HepG2 (cell line): ENCODE results near the gene CMTM8. TPM values are rescaled to one million over a fixed set of nuclear protein-coding genes. Genes with fewer than 3 reads are reported as not detected.

Experiments used
- CENPBD1 ChIP-seq: sonication (generic); formaldehyde crosslinking; IDR thresholded peaks from 2 replicates; pipeline ENCODE4 v1.8.0; 2022; ENCODE audit warnings: missing genetic modification reagents, low read depth, mild to moderate bottlenecking, borderline replicate concordance
- EP300 ChIP-seq, 3 experiments: sonication (generic) in 1 of 3; formaldehyde crosslinking in 1 of 3; IDR thresholded peaks; 2 replicates each; pipeline versions ENCODE4 v1.5.1 to v1.6.1; 2011 to 2020; ENCODE audit warnings: low read depth in 2 of 3, low read length in 2 of 3, borderline replicate concordance in 1 of 3, improper control_type of control experiment in 1 of 3, mild to moderate bottlenecking in 1 of 3, missing genetic modification reagents in 1 of 3, moderate library complexity in 1 of 3
- FIP1L1 ChIP-seq: fragments of 200-400 bp; formaldehyde crosslinking; IDR thresholded peaks from 2 replicates; pipeline ENCODE4 v1.6.1; 2018; ENCODE audit warnings: low read depth, mild to moderate bottlenecking, low read length, moderate library complexity, borderline replicate concordance; ENCODE audit not compliant: insufficient read depth
- HMGXB4 ChIP-seq, 2 experiments: sonication (generic) in 1 of 2; formaldehyde crosslinking in 1 of 2; IDR thresholded peaks; 2 replicates each; pipeline versions ENCODE4 v1.4.0 to v1.6.1; 2018 to 2020; ENCODE audit warnings: missing genetic modification reagents in 2 of 2, borderline replicate concordance in 1 of 2, low read depth in 1 of 2, mild to moderate bottlenecking in 1 of 2, missing biosample characterization in 1 of 2
- HNF1B ChIP-seq: sonication (generic); formaldehyde crosslinking; IDR thresholded peaks from 2 replicates; pipeline ENCODE4 v1.5.1; 2020; ENCODE audit warnings: mild to moderate bottlenecking, moderate library complexity, missing genetic modification reagents
- LCORL ChIP-seq, 2 experiments: fragments of 450-650 bp in 1 of 2; sonication (generic) in 1 of 2; formaldehyde crosslinking in 1 of 2; IDR thresholded peaks; 2 replicates each; pipeline versions ENCODE4 v1.5.0 to v1.6.1; 2017 to 2020; ENCODE audit warnings: antibody characterized with exemption in 1 of 2, missing genetic modification reagents in 1 of 2
- MTA1 ChIP-seq: sonication (generic); formaldehyde crosslinking; IDR thresholded peaks from 2 replicates; pipeline ENCODE4 v1.4.0; 2020; ENCODE audit warnings: missing genetic modification reagents, mild to moderate bottlenecking, borderline replicate concordance
- PRDM10 ChIP-seq: sonication (generic); formaldehyde crosslinking; IDR thresholded peaks from 2 replicates; pipeline ENCODE4 v1.4.0; 2020; ENCODE audit warnings: low read depth, missing genetic modification reagents
- RAD21 ChIP-seq: fragments of 450-650 bp; formaldehyde crosslinking; IDR thresholded peaks from 2 replicates; pipeline ENCODE4 v1.5.0; 2020; ENCODE audit warnings: mild to moderate bottlenecking
- REST ChIP-seq, 2 experiments: IDR thresholded peaks; 2 replicates each; pipeline ENCODE4 v1.6.1; 2011 to 2012; ENCODE audit warnings: low read length in 2 of 2, borderline replicate concordance in 1 of 2, low read depth in 1 of 2, mild to moderate bottlenecking in 1 of 2, moderate library complexity in 1 of 2
- SOX6 ChIP-seq, 2 experiments: fragments of 450-650 bp in 1 of 2; sonication (generic) in 1 of 2; formaldehyde crosslinking in 1 of 2; IDR thresholded peaks; 2 replicates each; pipeline versions ENCODE4 v1.4.0 to v1.6.1; 2017 to 2020; ENCODE audit warnings: antibody characterized with exemption in 1 of 2, mild to moderate bottlenecking in 1 of 2, missing genetic modification reagents in 1 of 2
- YY1 ChIP-seq: IDR thresholded peaks from 2 replicates; pipeline ENCODE4 v1.6.1; 2011; ENCODE audit warnings: low read length, low read depth, moderate library complexity, mild to moderate bottlenecking; ENCODE audit not compliant: insufficient read depth, insufficient replicate concordance
- ZNF775 ChIP-seq: sonication (generic); formaldehyde crosslinking; IDR thresholded peaks from 2 replicates; pipeline ENCODE4 v1.4.0; 2020; ENCODE audit warnings: missing genetic modification reagents, mild to moderate bottlenecking, moderate library complexity, borderline replicate concordance
- polyA plus RNA-seq, 8 experiments: library from polyadenylated mRNA; depleted of rRNA in 3 of 8; stranded (reverse) in 7 of 8; unstranded in 1 of 8; fragments of >200 nt; fragmentation: Illumina TruSeq in 4 of 8; extraction: Trizol in 4 of 8; gene quantifications; 2 replicates each; pipeline versions ENCODE4 v1.2.1 to v1.2.3, GENCODE V29; 2011 to 2016; ENCODE audit warnings: low read depth in 4 of 8, missing spikeins in 1 of 8, mixed read lengths in 1 of 8; ENCODE audit not compliant: insufficient read depth in 1 of 8
- total RNA-seq, 5 experiments: library from RNA; depleted of rRNA; stranded (reverse); fragments of >200 nt; fragmentation: Illumina TruSeq; extraction: Trizol; gene quantifications; 2 replicates each; pipeline ENCODE4 v1.2.3, GENCODE V29; 2016; ENCODE audit warnings: low read depth in 1 of 5

The CMTM8 gene
- total and polyA plus RNA-seq, 2 of the 13 experiments (the other 11 are each of a cell fraction or from before 2014, with no cell fraction given): 8.9 to 15.8 TPM

- no peak for TF ChIP-seq CENPBD1 (CRISPR knock-in tag)
- TF ChIP-seq ZNF775 (CRISPR knock-in tag): no peak
- peak; percentile 22; the same call in 1 of the 2 replicates for TF ChIP-seq HNF1B (CRISPR knock-in tag)
- TF ChIP-seq SOX6 (IDR thresholded peaks at IDR 0.05): no peak
- TF ChIP-seq SOX6 (CRISPR knock-in tag; IDR thresholded peaks at IDR 0.05): 0 out of 2 replicates have a peak, but pooled peaks have one; percentile 24
- TF ChIP-seq YY1: peak; percentile 37
- no peak for TF ChIP-seq EP300 (IDR thresholded peaks at IDR 0.05; ENCODE audit: low read depth in 2 of 2, low read length in 2 of 2)
- no peak for TF ChIP-seq EP300 (CRISPR knock-in tag; IDR thresholded peaks at IDR 0.05; ENCODE audit: borderline replicate concordance)
- TF ChIP-seq MTA1: no peak
- TF ChIP-seq HMGXB4 (CRISPR knock-in tag; IDR thresholded peaks at IDR 0.05; ENCODE audit: borderline replicate concordance in 1 of 2, low read depth in 1 of 2): 0 out of 4 replicates have a peak, but pooled peaks of 1 of the 2 experiments have one; percentile 33
- peak; percentile 78 for TF ChIP-seq RAD21 (CRISPR knock-in tag)
- no peak for TF ChIP-seq FIP1L1
- no peak for TF ChIP-seq PRDM10 (CRISPR knock-in tag)
- TF ChIP-seq LCORL (IDR thresholded peaks at IDR 0.05): no peak
- TF ChIP-seq LCORL (CRISPR knock-in tag; IDR thresholded peaks at IDR 0.05): no peak
- no peak for TF ChIP-seq REST (IDR thresholded peaks at IDR 0.05; ENCODE audit: borderline replicate concordance in 1 of 2, low read depth in 1 of 2, low read length in 2 of 2)
These were observed 101.6 kb downstream of the CMTM8 start (continued) for GRCh38 chr3:32340039-32340438.
